ENCODE data around the gene ATP5MK.

DNA sequence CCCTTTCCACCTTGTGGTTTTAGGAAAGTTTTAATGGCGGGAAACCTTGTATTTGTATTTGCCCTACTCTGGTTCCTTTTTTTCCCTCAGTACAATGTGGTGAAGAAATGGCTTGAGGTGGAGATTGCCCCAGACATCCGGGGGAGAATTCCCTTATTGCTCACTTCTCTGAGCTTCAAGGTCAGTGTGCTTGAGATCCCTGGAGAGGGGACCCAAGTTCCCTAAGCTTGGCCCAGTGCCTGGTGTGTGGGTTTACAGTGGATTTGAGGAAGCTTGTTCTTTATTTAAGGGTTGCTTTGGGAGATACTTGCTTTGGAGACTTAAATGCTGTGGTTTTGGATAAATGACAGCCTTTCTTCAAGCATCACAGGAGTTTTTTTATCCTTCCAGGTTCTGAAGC lies 37.6 kb upstream of the ATP5MK start:
- TF ChIP-seq, protein P1, sequence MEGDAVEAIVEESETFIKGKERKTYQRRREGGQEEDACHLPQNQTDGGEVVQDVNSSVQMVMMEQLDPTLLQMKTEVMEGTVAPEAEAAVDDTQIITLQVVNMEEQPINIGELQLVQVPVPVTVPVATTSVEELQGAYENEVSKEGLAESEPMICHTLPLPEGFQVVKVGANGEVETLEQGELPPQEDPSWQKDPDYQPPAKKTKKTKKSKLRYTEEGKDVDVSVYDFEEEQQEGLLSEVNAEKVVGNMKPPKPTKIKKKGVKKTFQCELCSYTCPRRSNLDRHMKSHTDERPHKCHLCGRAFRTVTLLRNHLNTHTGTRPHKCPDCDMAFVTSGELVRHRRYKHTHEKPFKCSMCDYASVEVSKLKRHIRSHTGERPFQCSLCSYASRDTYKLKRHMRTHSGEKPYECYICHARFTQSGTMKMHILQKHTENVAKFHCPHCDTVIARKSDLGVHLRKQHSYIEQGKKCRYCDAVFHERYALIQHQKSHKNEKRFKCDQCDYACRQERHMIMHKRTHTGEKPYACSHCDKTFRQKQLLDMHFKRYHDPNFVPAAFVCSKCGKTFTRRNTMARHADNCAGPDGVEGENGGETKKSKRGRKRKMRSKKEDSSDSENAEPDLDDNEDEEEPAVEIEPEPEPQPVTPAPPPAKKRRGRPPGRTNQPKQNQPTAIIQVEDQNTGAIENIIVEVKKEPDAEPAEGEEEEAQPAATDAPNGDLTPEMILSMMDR (IDR thresholded peaks at IDR 0.05) = no peak
- no peak for TF ChIP-seq POLR2A (IDR thresholded peaks at IDR 0.05)
